CD14-positive monocyte (primary cell): ENCODE measurements around the gene TBC1D8B. TPM values are rescaled to one million over a fixed set of nuclear protein-coding genes. Genes with fewer than 3 reads are reported as not detected.

ENCODE experiments used
- DNase-seq, 3 donors: peaks; one replicate each; pipeline ENCODE4 v3.0.0-alpha.2; 2011 to 2022
- H2AFZ ChIP-seq: 2 replicates; pipeline ENCODE4 v1.6.0; 2012; ENCODE audit warnings: mild to moderate bottlenecking, low read depth, low read length, inconsistent platforms; ENCODE audit not compliant: insufficient read depth, poor library complexity, severe bottlenecking
- H3K27ac ChIP-seq, 2 donors: 1 replicate in 1 of 2; 2 replicates in 1 of 2; pipeline ENCODE4 v1.5.1; 2012 to 2013; ENCODE audit warnings: low read length in 2 of 2, control low read depth in 1 of 2, inconsistent platforms in 1 of 2, low read depth in 1 of 2, mild to moderate bottlenecking in 1 of 2
- H3K27me3 ChIP-seq, 2 donors: one replicate each; pipeline versions ENCODE4 v1.6.0 to v1.6.1; 2011 to 2013; ENCODE audit warnings: low read length in 2 of 2; ENCODE audit not compliant: control insufficient read depth in 2 of 2, insufficient read depth in 2 of 2
- H3K36me3 ChIP-seq, 2 donors: replicated peaks in 1 of 2; 1 replicate in 1 of 2; 2 replicates in 1 of 2; pipeline versions ENCODE4 v1.5.1 to v1.6.1; 2012 to 2013; ENCODE audit warnings: low read length in 2 of 2, control low read depth in 1 of 2, inconsistent platforms in 1 of 2, mild to moderate bottlenecking in 1 of 2; ENCODE audit not compliant: insufficient read depth in 2 of 2, control insufficient read depth in 1 of 2
- H3K4me1 ChIP-seq, 2 donors: 1 replicate in 1 of 2; 2 replicates in 1 of 2; pipeline versions ENCODE4 v1.5.1 to v1.6.1; 2012 to 2013; ENCODE audit warnings: low read length in 2 of 2, control low read depth in 1 of 2, inconsistent platforms in 1 of 2, mild to moderate bottlenecking in 1 of 2, moderate library complexity in 1 of 2; ENCODE audit not compliant: insufficient read depth in 2 of 2, control insufficient read depth in 1 of 2
- H3K4me2 ChIP-seq: replicated peaks from 2 replicates; pipeline ENCODE3; 2012; ENCODE audit warnings: low read length, moderate library complexity, mild to moderate bottlenecking; ENCODE audit not compliant: poor library complexity, severe bottlenecking; ENCODE audit errors: extremely low read depth
- H3K4me3 ChIP-seq, 3 experiments: fragments of 200-600 bp in 1 of 3; sonication (generic) in 1 of 3; replicated peaks in 1 of 3; 1 replicate in 2 of 3; 2 replicates in 1 of 3; pipeline ENCODE4 v1.5.1; 2011 to 2013; ENCODE audit warnings: low read length in 3 of 3, mild to moderate bottlenecking in 3 of 3, control low read depth in 2 of 3, low read depth in 2 of 3, inconsistent platforms in 1 of 3, moderate library complexity in 1 of 3
- H3K79me2 ChIP-seq: 2 replicates; pipeline ENCODE4 v1.6.0; 2012; ENCODE audit warnings: mild to moderate bottlenecking, control low read depth, inconsistent platforms, low read length, moderate library complexity; ENCODE audit not compliant: insufficient read depth
- H3K9ac ChIP-seq: 2 replicates; pipeline ENCODE4 v1.6.0; 2017; ENCODE audit warnings: low read length, mild to moderate bottlenecking; ENCODE audit not compliant: insufficient read depth, poor library complexity, severe bottlenecking
- H3K9me3 ChIP-seq, 2 donors: replicated peaks in 1 of 2; 1 replicate in 1 of 2; 2 replicates in 1 of 2; pipeline versions ENCODE4 v1.5.1 to v1.6.1; 2012 to 2013; ENCODE audit warnings: low read length in 2 of 2, control low read depth in 1 of 2; ENCODE audit not compliant: control insufficient read depth in 1 of 2, insufficient read depth in 1 of 2
- H4K20me1 ChIP-seq: 2 replicates; pipeline ENCODE4 v1.6.0; 2012; ENCODE audit warnings: mild to moderate bottlenecking, low read length, control low read depth, moderate library complexity; ENCODE audit not compliant: insufficient read depth
- H3K27ac Mint-ChIP-seq, 7 donors: one replicate each; pipeline ENCODE4 v1.8.0; 2020; ENCODE audit warnings: mild to moderate bottlenecking in 7 of 7, mixed read lengths in 7 of 7, moderate library complexity in 6 of 7, inconsistent platforms in 2 of 7
- H3K27me3 Mint-ChIP-seq, 3 donors: one replicate each; pipeline ENCODE4 v1.8.0; 2021 to 2022; ENCODE audit warnings: low read depth in 3 of 3, mild to moderate bottlenecking in 3 of 3, mixed read lengths in 3 of 3, moderate library complexity in 3 of 3, inconsistent platforms in 1 of 3
- H3K36me3 Mint-ChIP-seq, 2 donors: one replicate each; pipeline ENCODE4 v1.8.0; 2020; ENCODE audit warnings: mixed read lengths in 2 of 2, inconsistent platforms in 1 of 2, mild to moderate bottlenecking in 1 of 2
- H3K4me1 Mint-ChIP-seq: one replicate; pipeline ENCODE4 v1.8.0; 2020; ENCODE audit warnings: mild to moderate bottlenecking, mixed read lengths
- H3K4me3 Mint-ChIP-seq, 2 donors: one replicate each; pipeline ENCODE4 v1.8.0; 2020; ENCODE audit warnings: mild to moderate bottlenecking in 2 of 2, mixed read lengths in 2 of 2, moderate library complexity in 1 of 2
- H3K9me3 Mint-ChIP-seq, 7 donors: one replicate each; pipeline ENCODE4 v1.8.0; 2020 to 2022; ENCODE audit warnings: mixed read lengths in 7 of 7, mild to moderate bottlenecking in 6 of 7, moderate library complexity in 6 of 7, inconsistent platforms in 2 of 7
- CTCF ChIP-seq: fragments of 200-600 bp; IDR thresholded peaks from one replicate; pipeline ENCODE4 v1.8.0; 2022; ENCODE audit warnings: antibody characterized with exemption, mild to moderate bottlenecking
- WGBS: methylation state at CpG from one replicate; pipeline ENCODE4 v1.1.5; 2013; ENCODE audit warnings: missing lambda C conversion rate; ENCODE audit not compliant: insufficient coverage; 5-methylcytosine and 5-hydroxymethylcytosine counted together
- intact Hi-C, 2 donors: fragments of 100-400 bp; cut with micrococcal nuclease; formaldehyde crosslinking; loops; one replicate each; pipeline versions ENCODE4 v1.15.0 to v1.15.1; 2023
- polyA plus RNA-seq, 3 donors: library from polyadenylated mRNA; depleted of rRNA in 1 of 3; unstranded in 2 of 3; stranded (reverse) in 1 of 3; fragments of 300-500 nt in 2 of 3; fragments of >200 nt in 1 of 3; fragmentation: Illumina TruSeq in 2 of 3; gene quantifications; 1 replicate in 2 of 3; 2 replicates in 1 of 3; pipeline ENCODE4 v1.2.3, GENCODE V29; 2012 to 2021

TBC1D8B gene
- polyA plus RNA-seq, 3 donors: 0.15 to 0.16 (median 0.16) TPM

GRCh38 chrX:106899276-106899675 lies 96.8 kb downstream of the TBC1D8B start:
- intact Hi-C loops: loop anchor here in 1 of 2 donors (10.0 kb wide), 1 partner anchor 996 kb away; no protein-coding TSS in a partner anchor
- no peaks in the 10 kb centered on the region for H4K20me1 ChIP-seq
- H3K9me3 Mint-ChIP-seq: peaks cover 0 to 2% (median 0%) of the 10 kb centered on the region in 7 donors
- TF ChIP-seq CTCF: no peak
- H3K27ac ChIP-seq: no peak overlapping the region
- H3K4me2 ChIP-seq: no peak overlapping the region
- H3K27me3 ChIP-seq: no peaks in the 10 kb centered on the region
- no peak overlapping the region for H3K4me3 ChIP-seq
- DNase-seq: no peak
- H3K9me3 ChIP-seq: no peaks in the 10 kb centered on the region
- H3K79me2 ChIP-seq: no peaks in the 10 kb centered on the region
- no peaks in the 10 kb centered on the region for H3K36me3 ChIP-seq
- no CpG with 5 or more reads among the region's 2 CpGs for WGBS
- no peak overlapping the region for H2AFZ ChIP-seq
- no peak overlapping the region for H3K27ac Mint-ChIP-seq
- peaks cover 2 to 3% (median 2%) of the 10 kb centered on the region in 3 donors for H3K27me3 Mint-ChIP-seq
- no peak overlapping the region for H3K4me3 Mint-ChIP-seq
- no peaks in the 10 kb centered on the region for H3K36me3 Mint-ChIP-seq
- H3K9ac ChIP-seq: no peak overlapping the region
- H3K4me1 Mint-ChIP-seq: no peaks in the 10 kb centered on the region
- no peaks in the 10 kb centered on the region for H3K4me1 ChIP-seq

DNA sequence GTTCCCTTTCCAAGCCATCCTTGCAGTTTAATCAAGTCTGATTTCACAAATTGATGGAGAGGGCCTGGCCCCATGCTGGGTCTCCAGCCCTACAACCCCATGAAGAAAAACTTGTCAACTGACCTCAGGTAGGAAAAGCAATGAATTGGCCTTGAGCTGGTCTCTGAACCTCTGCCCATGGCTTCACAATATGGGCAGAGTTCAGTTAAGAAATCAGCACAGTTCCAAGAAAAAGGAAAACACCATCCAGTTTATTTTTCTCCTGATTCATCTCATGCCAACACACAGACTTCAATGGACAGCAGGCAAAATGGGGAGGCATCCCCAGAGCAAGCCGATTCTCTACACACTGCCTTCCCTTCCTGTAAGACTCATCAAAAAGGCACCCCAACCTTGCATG lies 97.4 kb downstream of the TBC1D8B start:
- no peak overlapping the region for H2AFZ ChIP-seq
- no peak for TF ChIP-seq CTCF
- no peak for DNase-seq
- Mint-ChIP-seq H3K4me1 (no peaks in the 10 kb centered on the region), H3K27me3 (peaks cover 2 to 3% (median 2%) of the 10 kb centered on the region in 3 donors), H3K4me3 (no peak overlapping the region), H3K9me3 (peaks cover 0 to 2% (median 0%) of the 10 kb centered on the region in 7 donors), H3K36me3 (no peaks in the 10 kb centered on the region), H3K27ac (no peak overlapping the region)
- no peak overlapping the region for H3K9ac ChIP-seq
- no peaks in the 10 kb centered on the region for H3K9me3 ChIP-seq
- H3K4me1 ChIP-seq: no peaks in the 10 kb centered on the region
- WGBS: 100% methylated on average over 1 of the region's 1 CpG
- H3K27me3 ChIP-seq: no peaks in the 10 kb centered on the region
- no peak overlapping the region for H3K4me2 ChIP-seq
- H3K4me3 ChIP-seq: no peak overlapping the region
- H3K36me3 ChIP-seq: no peaks in the 10 kb centered on the region
- no peaks in the 10 kb centered on the region for H4K20me1 ChIP-seq
- H3K27ac ChIP-seq: no peak overlapping the region
- intact Hi-C loops: loop anchor here in 1 of 2 donors (10.0 kb wide), 1 partner anchor 995 kb away; no protein-coding TSS in a partner anchor
- no peaks in the 10 kb centered on the region for H3K79me2 ChIP-seq
